ENCODE measurements around the gene CUL9.

Gene CUL9

GRCh38 chr6:43187821-43188220 lies 5.8 kb downstream of the CUL9 start:
- TF ChIP-seq SPI1 (IDR thresholded peaks at IDR 0.05; ENCODE audit: borderline replicate concordance, low read depth) (no peak), GABPA (IDR thresholded peaks at IDR 0.05; ENCODE audit: low read depth) (no peak), REST (IDR thresholded peaks at IDR 0.05; ENCODE audit: insufficient replicate concordance, low read depth) (no peak), CTCF (IDR thresholded peaks at IDR 0.05; ENCODE audit: insufficient read depth, low read length) (no peak), POLR2AphosphoS5 (IDR thresholded peaks at IDR 0.05; ENCODE audit: low read depth) (no peak)
- H3K4me3 ChIP-seq (replicated peaks; ENCODE audit: insufficient read depth, low read length): no peak overlapping the region
- H3K27me3 ChIP-seq (ENCODE audit: insufficient read depth, poor library complexity, severe bottlenecking): no peaks in the 10 kb centered on the region
- no peak overlapping the region for H3K27ac ChIP-seq (replicated peaks)
- DNase-seq (ENCODE audit: low read depth in 1 of 2, low spot score in 1 of 2): no peak

DNA sequence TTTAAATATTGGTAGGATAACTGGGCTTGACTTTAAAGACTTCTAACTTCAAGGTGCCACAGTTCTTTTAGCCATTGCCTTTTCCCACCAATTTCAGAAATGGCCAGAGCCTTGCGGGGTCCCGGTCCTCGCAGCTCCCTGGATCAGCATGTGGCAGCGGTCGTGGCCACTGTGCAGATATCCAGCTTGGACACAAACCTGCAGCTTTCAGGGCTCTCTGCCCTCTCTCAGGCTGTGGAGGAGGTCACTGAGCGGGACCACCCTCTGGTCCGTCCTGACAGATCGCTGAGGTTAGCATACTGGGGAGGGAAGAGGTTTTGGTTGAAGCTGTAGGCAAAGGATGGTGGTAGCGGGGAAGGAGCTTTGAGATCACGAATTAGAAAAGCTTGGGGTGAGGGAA lies 6.4 kb downstream of the CUL9 start:
- TF ChIP-seq REST (IDR thresholded peaks at IDR 0.05; ENCODE audit: insufficient replicate concordance, low read depth) (no peak), GABPA (IDR thresholded peaks at IDR 0.05; ENCODE audit: low read depth) (no peak), SPI1 (IDR thresholded peaks at IDR 0.05; ENCODE audit: borderline replicate concordance, low read depth) (no peak), POLR2AphosphoS5 (IDR thresholded peaks at IDR 0.05; ENCODE audit: low read depth) (no peak), CTCF (IDR thresholded peaks at IDR 0.05; ENCODE audit: insufficient read depth, low read length) (no peak)
- no peaks in the 10 kb centered on the region for H3K27me3 ChIP-seq (ENCODE audit: insufficient read depth, poor library complexity, severe bottlenecking)
- DNase-seq (ENCODE audit: low read depth in 1 of 2, low spot score in 1 of 2): no peak
- H3K27ac ChIP-seq (replicated peaks): no peak overlapping the region
- no peak overlapping the region for H3K4me3 ChIP-seq (replicated peaks; ENCODE audit: insufficient read depth, low read length)

DNA sequence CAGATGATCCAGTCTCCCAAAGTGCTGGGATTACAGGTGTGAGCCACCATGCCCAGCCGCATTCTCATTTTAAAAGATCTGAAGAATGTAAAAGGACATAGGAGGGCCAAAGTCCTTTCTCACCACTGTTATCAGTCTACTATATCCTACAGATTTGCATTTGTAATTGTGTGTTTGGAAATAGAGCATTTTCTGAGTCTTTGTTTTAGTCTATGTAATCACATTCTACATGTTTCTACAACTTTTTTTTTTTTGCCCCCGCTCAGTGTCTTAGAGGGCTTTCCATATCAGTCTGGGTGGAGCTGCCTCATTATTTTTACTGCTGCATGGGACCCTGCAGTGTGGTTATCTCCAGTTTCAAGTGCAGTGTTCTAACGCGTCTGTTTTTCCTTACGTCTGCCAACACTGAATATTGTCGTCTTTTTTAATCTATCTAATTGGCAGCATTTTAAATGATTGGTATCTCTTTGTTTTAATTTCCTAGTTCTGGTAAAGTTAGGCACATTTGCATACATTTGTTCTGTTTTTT lies 7.8 kb downstream of the CUL9 start:
- H3K27ac ChIP-seq (replicated peaks): no peak overlapping the region
- no peaks in the 10 kb centered on the region for H3K27me3 ChIP-seq (ENCODE audit: insufficient read depth, poor library complexity, severe bottlenecking)
- DNase-seq (ENCODE audit: low read depth in 1 of 2, low spot score in 1 of 2): no peak
- TF ChIP-seq POLR2AphosphoS5 (IDR thresholded peaks at IDR 0.05; ENCODE audit: low read depth) (no peak), SPI1 (IDR thresholded peaks at IDR 0.05; ENCODE audit: borderline replicate concordance, low read depth) (no peak), CTCF (IDR thresholded peaks at IDR 0.05; ENCODE audit: insufficient read depth, low read length) (no peak)
- H3K4me3 ChIP-seq (replicated peaks; ENCODE audit: insufficient read depth, low read length): no peak overlapping the region

GRCh38 chr6:43192911-43193310 lies 10.9 kb downstream of the CUL9 start:
- no peak for DNase-seq (ENCODE audit: low read depth in 1 of 2, low spot score in 1 of 2)
- H3K27ac ChIP-seq (replicated peaks): no peak overlapping the region
- TF ChIP-seq GABPA (IDR thresholded peaks at IDR 0.05; ENCODE audit: low read depth) (no peak), POLR2AphosphoS5 (IDR thresholded peaks at IDR 0.05; ENCODE audit: low read depth) (no peak), SPI1 (IDR thresholded peaks at IDR 0.05; ENCODE audit: borderline replicate concordance, low read depth) (no peak), CTCF (IDR thresholded peaks at IDR 0.05; ENCODE audit: insufficient read depth, low read length) (no peak), REST (IDR thresholded peaks at IDR 0.05; ENCODE audit: insufficient replicate concordance, low read depth) (no peak)
- no peak overlapping the region for H3K4me3 ChIP-seq (replicated peaks; ENCODE audit: insufficient read depth, low read length)
- no peaks in the 10 kb centered on the region for H3K27me3 ChIP-seq (ENCODE audit: insufficient read depth, poor library complexity, severe bottlenecking)

Data from HL-60 (cell line).